Caco-2 (cell line): ENCODE results near the gene PURA. TPM values are rescaled to one million over a fixed set of nuclear protein-coding genes. Genes with fewer than 3 reads are reported as not detected.

Experiments used
- BruUV-seq: library from RNA; stranded (reverse); fragments of 400-500 nt; replicated peaks from 2 replicates; lab custom pipeline; 2021; lab: Mats Ljungman, UMichigan
- CTCF ChIA-PET: fragments of 300-600 bp; sonication (Branson Sonifier 250); formaldehyde crosslinking; loops from one replicate; lab custom pipeline; 2022; ENCODE audit warnings: antibody characterized with exemption; lab: Charles Lee
- POLR2A ChIA-PET: fragments of 300-600 bp; sonication (Branson Sonifier 250); formaldehyde crosslinking; loops from one replicate; lab custom pipeline; 2022; ENCODE audit warnings: antibody characterized with exemption; lab: Charles Lee
- DNase-seq, 2 experiments: peaks; one replicate each; pipeline versions ENCODE4 v3.0.0 to v3.0.0-alpha.2; 2020 to 2022
- H3K27me3 ChIP-seq: replicated peaks from 2 replicates; pipeline ENCODE4 v1.6.0; 2011; ENCODE audit warnings: low read length; ENCODE audit not compliant: control insufficient read depth, insufficient read depth
- H3K36me3 ChIP-seq: 2 replicates; pipeline ENCODE4 v1.5.1; 2011; ENCODE audit warnings: low read length; ENCODE audit not compliant: control insufficient read depth, insufficient read depth
- H3K4me1 ChIP-seq: fragments of 250-450 bp; sonication (Bioruptor Pico); 2 replicates; pipeline ENCODE4 v1.5.1; 2020; ENCODE audit warnings: mild to moderate bottlenecking
- H3K4me3 ChIP-seq: 2 replicates; pipeline ENCODE4 v1.5.1; 2011; ENCODE audit warnings: low read depth, mild to moderate bottlenecking, control low read depth, low read length
- H3K9me3 ChIP-seq: fragments of 250-450 bp; sonication (Bioruptor Pico); 2 replicates; pipeline ENCODE4 v1.5.1; 2020; ENCODE audit warnings: mild to moderate bottlenecking, moderate library complexity
- H3K27ac Mint-ChIP-seq: one replicate; pipeline ENCODE4 v1.8.0; 2022; ENCODE audit warnings: mixed read lengths; ENCODE audit not compliant: unreplicated experiment
- H3K27me3 Mint-ChIP-seq: one replicate; pipeline ENCODE4 v1.8.0; 2022; ENCODE audit warnings: mixed read lengths; ENCODE audit not compliant: insufficient read depth, unreplicated experiment
- H3K36me3 Mint-ChIP-seq: one replicate; pipeline ENCODE4 v1.8.0; 2022; ENCODE audit warnings: mild to moderate bottlenecking, mixed read lengths; ENCODE audit not compliant: insufficient read depth, unreplicated experiment
- H3K4me1 Mint-ChIP-seq: one replicate; pipeline ENCODE4 v1.8.0; 2022; ENCODE audit warnings: low read depth, mixed read lengths; ENCODE audit not compliant: unreplicated experiment
- H3K4me3 Mint-ChIP-seq: one replicate; pipeline ENCODE4 v1.8.0; 2022; ENCODE audit warnings: mild to moderate bottlenecking, moderate library complexity, mixed read lengths; ENCODE audit not compliant: unreplicated experiment
- H3K9me3 Mint-ChIP-seq: one replicate; pipeline ENCODE4 v1.8.0; 2022; ENCODE audit warnings: mixed read lengths; ENCODE audit not compliant: unreplicated experiment
- intact Hi-C: fragments of 100-400 bp; cut with micrococcal nuclease; formaldehyde crosslinking; loops from one replicate; pipeline ENCODE4 v1.10.0; 2022; ENCODE audit not compliant: unreplicated experiment
- total RNA-seq: library from RNA; stranded (reverse); gene quantifications from 2 replicates; pipeline ENCODE4 v1.2.3, GENCODE V29; 2022
- TF ChIP-seq, protein P1 (sequence below), 2 experiments: fragments of 200-600 bp in 1 of 2; IDR thresholded peaks; 1 replicate in 1 of 2; 2 replicates in 1 of 2; pipeline versions ENCODE4 v1.5.1 to v1.8.0; 2011 to 2022; ENCODE audit warnings: antibody characterized with exemption in 1 of 2, control low read depth in 1 of 2, inconsistent platforms in 1 of 2, low read depth in 1 of 2, low read length in 1 of 2, mild to moderate bottlenecking in 1 of 2, moderate library complexity in 1 of 2; ENCODE audit not compliant: insufficient read depth in 1 of 2, severe bottlenecking in 1 of 2, unreplicated experiment in 1 of 2

The PURA gene
- total RNA-seq, 1 experiment from 2014 or later, result 14.5 TPM

GRCh38 chr5:140107312-140108092, 6.4 kb upstream of the PURA start:
- POLR2A ChIA-PET, result interaction anchor here (0.5 to 1.0 kb wide), 12 partner anchors 8 to 526 kb away, joined by 3 to 9 read pairs (median 4); partner anchors contain the start of genes HBEGF and NRG2

GRCh38 chr5:140108093-140109017, 5.6 kb upstream of the PURA start:
- TF ChIP-seq, protein P1, sequence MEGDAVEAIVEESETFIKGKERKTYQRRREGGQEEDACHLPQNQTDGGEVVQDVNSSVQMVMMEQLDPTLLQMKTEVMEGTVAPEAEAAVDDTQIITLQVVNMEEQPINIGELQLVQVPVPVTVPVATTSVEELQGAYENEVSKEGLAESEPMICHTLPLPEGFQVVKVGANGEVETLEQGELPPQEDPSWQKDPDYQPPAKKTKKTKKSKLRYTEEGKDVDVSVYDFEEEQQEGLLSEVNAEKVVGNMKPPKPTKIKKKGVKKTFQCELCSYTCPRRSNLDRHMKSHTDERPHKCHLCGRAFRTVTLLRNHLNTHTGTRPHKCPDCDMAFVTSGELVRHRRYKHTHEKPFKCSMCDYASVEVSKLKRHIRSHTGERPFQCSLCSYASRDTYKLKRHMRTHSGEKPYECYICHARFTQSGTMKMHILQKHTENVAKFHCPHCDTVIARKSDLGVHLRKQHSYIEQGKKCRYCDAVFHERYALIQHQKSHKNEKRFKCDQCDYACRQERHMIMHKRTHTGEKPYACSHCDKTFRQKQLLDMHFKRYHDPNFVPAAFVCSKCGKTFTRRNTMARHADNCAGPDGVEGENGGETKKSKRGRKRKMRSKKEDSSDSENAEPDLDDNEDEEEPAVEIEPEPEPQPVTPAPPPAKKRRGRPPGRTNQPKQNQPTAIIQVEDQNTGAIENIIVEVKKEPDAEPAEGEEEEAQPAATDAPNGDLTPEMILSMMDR (IDR thresholded peaks at IDR 0.05; ENCODE audit: insufficient read depth in 1 of 2, low read depth in 1 of 2, low read length in 1 of 2, severe bottlenecking in 1 of 2, unreplicated experiment in 1 of 2), result no peak
- peaks cover 4% of the 10 kb centered on the region; the same call in 1 of the 2 replicates for H3K4me1 ChIP-seq
- H3K9me3 ChIP-seq, result no peaks in the 10 kb centered on the region
- no TSS peak for BruUV-seq
- no peaks in the 10 kb centered on the region for H3K36me3 ChIP-seq
- ChIA-PET CTCF (interaction anchor here (0.5 to 1.6 kb wide), 14 partner anchors 9 to 1399 kb away, joined by 3 to 7 read pairs (median 3); no protein-coding TSS in a partner anchor), POLR2A (interaction anchor here (0.5 to 1.0 kb wide), 9 partner anchors 9 to 527 kb away, joined by 3 to 9 read pairs (median 5); partner anchors contain the start of gene NRG2)
- intact Hi-C loops, result loop anchor here (2.0 to 10.0 kb wide), 3 partner anchors 34 to 464 kb away; partner anchors contain the start of gene CXXC5
- peaks cover 14% of the 10 kb centered on the region for H3K4me1 Mint-ChIP-seq
- peak overlapping the region; percentile 94 for H3K4me3 Mint-ChIP-seq
- peaks cover 18% of the 10 kb centered on the region for H3K36me3 Mint-ChIP-seq
- peak; percentile 45 to 89 for DNase-seq
- no peaks in the 10 kb centered on the region for H3K27me3 ChIP-seq
- H3K27ac Mint-ChIP-seq, result peak overlapping the region; percentile 92
- H3K4me3 ChIP-seq, result peak overlapping the region; percentile 73
- no peaks in the 10 kb centered on the region for H3K27me3 Mint-ChIP-seq
- H3K9me3 Mint-ChIP-seq, result no peaks in the 10 kb centered on the region

More at GRCh38 chr5:140107312-140108092, 6.4 kb upstream of the PURA start:
- H3K9me3 Mint-ChIP-seq, result no peaks in the 10 kb centered on the region
- CTCF ChIA-PET, result interaction anchor here (0.5 to 1.6 kb wide), 11 partner anchors 11 to 238 kb away, joined by 3 to 7 read pairs (median 3); no protein-coding TSS in a partner anchor
- no TSS peak for BruUV-seq
- peak; percentile 94 to 95 for DNase-seq
- intact Hi-C loops, result loop anchor here (1.0 to 10.0 kb wide), 6 partner anchors 9 to 463 kb away; partner anchors contain the start of gene CXXC5
- H3K27me3 ChIP-seq, result no peaks in the 10 kb centered on the region
- H3K4me3 ChIP-seq, result peak overlapping the region; percentile 73
- H3K27me3 Mint-ChIP-seq, result peaks cover 1% of the 10 kb centered on the region
- peak overlapping the region; percentile 92 for H3K27ac Mint-ChIP-seq
- H3K36me3 Mint-ChIP-seq, result peaks cover 15% of the 10 kb centered on the region
- H3K4me1 Mint-ChIP-seq, result peaks cover 14% of the 10 kb centered on the region
- TF ChIP-seq, protein P1 (IDR thresholded peaks at IDR 0.05; ENCODE audit: insufficient read depth in 1 of 2, low read depth in 1 of 2, low read length in 1 of 2, severe bottlenecking in 1 of 2, unreplicated experiment in 1 of 2), result peak in 1 of 2 experiments; percentile 13
- peak overlapping the region; percentile 94 for H3K4me3 Mint-ChIP-seq
- H3K9me3 ChIP-seq, result no peaks in the 10 kb centered on the region
- H3K36me3 ChIP-seq, result no peaks in the 10 kb centered on the region
- peaks cover 4% of the 10 kb centered on the region; the same call in 1 of the 2 replicates for H3K4me1 ChIP-seq
